GM20431 (cell line): ENCODE measurements around the gene POTEI.
"Not testable (repeated sequence)": the region's sequence is repeated elsewhere in the genome, so short reads cannot be mapped to it uniquely, and the experiment has no call there.

Experiments used
- in situ Hi-C: fragments of 300-500 bp; cut with MseI, MboI; formaldehyde crosslinking; loops from one replicate; pipeline ENCODE4 v1.15.0; 2020; ENCODE audit warnings: low sequenced_read_pairs; ENCODE audit not compliant: unreplicated experiment

POTEI gene

GRCh38 chr2:130509228-130509627, at the start of gene POTEI:
TSS of gene POTEI (minus strand) at chr2:130509328. CDS start at chr2:130509235, 93 bp downstream.
- in situ Hi-C loops: not testable (repeated sequence)

GRCh38 chr2:130556441-130556840, 47.3 kb upstream of the POTEI start:
- in situ Hi-C loops: not testable (repeated sequence)

- in situ Hi-C loops: not testable (repeated sequence)
Measured at GRCh38 chr2:130554178-130554577, 45.0 kb upstream of the POTEI start.

GRCh38 chr2:130549475-130549874, 40.3 kb upstream of the POTEI start:
- in situ Hi-C loops: not testable (repeated sequence)

GRCh38 chr2:130548418-130548817, 39.3 kb upstream of the POTEI start:
- in situ Hi-C loops: not testable (repeated sequence)

- in situ Hi-C loops: not testable (repeated sequence)
Measured at GRCh38 chr2:130544978-130545377, 35.9 kb upstream of the POTEI start.

GRCh38 chr2:130543785-130544528, 34.8 kb upstream of the POTEI start:
- in situ Hi-C loops: not testable (repeated sequence)

GRCh38 chr2:130542789-130543188, 33.7 kb upstream of the POTEI start:
- in situ Hi-C loops: not testable (repeated sequence)

- in situ Hi-C loops: not testable (repeated sequence)
Measured at GRCh38 chr2:130538271-130538670, 29.1 kb upstream of the POTEI start.

GRCh38 chr2:130536654-130537053, 27.5 kb upstream of the POTEI start:
- in situ Hi-C loops: not testable (repeated sequence)

GRCh38 chr2:130531672-130532071, 22.5 kb upstream of the POTEI start:
- in situ Hi-C loops: not testable (repeated sequence)

- in situ Hi-C loops: not testable (repeated sequence)
Measured at GRCh38 chr2:130531225-130531624, 22.1 kb upstream of the POTEI start.

GRCh38 chr2:130530212-130530611, 21.1 kb upstream of the POTEI start:
- in situ Hi-C loops: not testable (repeated sequence)

GRCh38 chr2:130529545-130529944, 20.4 kb upstream of the POTEI start:
- in situ Hi-C loops: not testable (repeated sequence)

GRCh38 chr2:130527365-130527967, 18.3 kb upstream of the POTEI start:
- in situ Hi-C loops: not testable (repeated sequence)

GRCh38 chr2:130522390-130522789, 13.3 kb upstream of the POTEI start:
- in situ Hi-C loops: not testable (repeated sequence)

- in situ Hi-C loops: not testable (repeated sequence)
Measured at GRCh38 chr2:130520992-130521391, 11.9 kb upstream of the POTEI start, which contains the start of gene CFC1B. TSS of gene CFC1B (plus strand) at chr2:130521222. CDS start at chr2:130521485, 263 bp downstream.

GRCh38 chr2:130518516-130519106, 9.5 kb upstream of the POTEI start:
- in situ Hi-C loops: not testable (repeated sequence)

- in situ Hi-C loops: not testable (repeated sequence)
Measured at GRCh38 chr2:130511747-130512451, 2.8 kb upstream of the POTEI start.
